CD4-positive, alpha-beta T cell treated with Interleukin-15 for 1 hour (primary cell): ENCODE measurements around the gene TTC3.

ENCODE experiments used
- DNase-seq: peaks from one replicate; pipeline ENCODE4 v3.0.0-alpha.2; 2020

Gene TTC3

GRCh38 chr21:37159053-37159776 is 86.2 kb downstream of the TTC3 start:
- DNase-seq: no peak

- no peak for DNase-seq
Observed at GRCh38 chr21:37159949-37160348, 86.9 kb downstream of the TTC3 start.

DNA sequence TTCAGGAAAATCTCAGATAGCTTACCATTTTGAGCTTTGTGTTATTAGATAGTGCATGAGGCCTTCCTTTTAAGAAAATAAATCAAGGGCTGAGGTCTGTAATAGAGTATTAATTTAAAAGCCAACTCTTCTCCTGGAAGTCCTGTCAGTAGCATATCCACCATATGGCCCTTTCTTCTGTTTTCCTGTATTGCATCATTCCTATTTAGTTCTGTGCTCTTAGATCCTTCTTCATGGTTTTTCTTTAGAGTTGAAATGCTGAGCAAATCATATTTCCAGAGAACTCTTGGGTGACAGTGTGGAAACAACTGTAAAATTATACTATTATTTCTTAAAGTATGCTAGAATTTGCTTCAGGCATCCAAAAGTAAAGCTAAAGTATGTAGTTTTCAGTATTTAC is 91.7 kb downstream of the TTC3 start:
- no peak for DNase-seq

DNA sequence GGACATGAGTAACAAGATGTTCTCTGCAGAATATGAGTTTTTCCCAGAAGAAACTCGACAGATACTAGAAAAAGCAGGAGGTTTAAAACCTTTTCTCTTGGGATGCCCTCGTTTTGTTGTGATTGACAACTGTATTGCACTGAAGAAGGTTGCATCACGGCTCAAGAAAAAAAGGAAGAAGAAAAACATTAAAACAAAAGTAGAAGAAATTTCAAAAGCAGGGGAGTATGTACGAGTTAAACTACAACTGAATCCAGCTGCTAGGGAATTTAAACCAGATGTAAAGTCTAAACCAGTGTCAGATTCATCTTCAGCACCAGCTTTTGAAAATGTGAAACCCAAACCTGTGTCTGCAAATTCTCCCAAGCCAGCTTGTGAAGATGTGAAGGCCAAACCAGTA is 92.5 kb downstream of the TTC3 start:
- DNase-seq: no peak

GRCh38 chr21:37166733-37167132 is 93.7 kb downstream of the TTC3 start:
- no peak for DNase-seq

DNA sequence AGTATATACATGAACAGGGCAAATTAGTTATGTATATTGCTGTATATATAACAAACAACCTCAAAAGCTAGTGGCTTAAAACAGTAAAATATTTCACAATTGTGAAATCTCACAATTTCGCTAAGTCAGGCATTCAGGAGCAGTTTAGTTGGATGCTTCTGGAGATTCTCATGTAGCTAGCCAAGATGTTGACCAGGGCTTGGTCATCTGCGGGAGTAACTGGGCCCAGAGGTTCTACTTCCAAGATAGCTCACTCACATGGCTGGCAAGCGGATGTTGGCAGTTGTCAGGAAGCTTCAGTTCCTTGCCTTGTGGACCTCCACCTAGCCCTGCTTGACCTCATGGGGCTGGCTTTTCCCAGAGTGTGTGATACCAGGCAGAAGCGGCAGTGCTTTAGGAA is 95.6 kb downstream of the TTC3 start:
- no peak for DNase-seq

GRCh38 chr21:37172646-37173045 is 99.6 kb downstream of the TTC3 start:
- no peak for DNase-seq

GRCh38 chr21:37176716-37177115 is 103.7 kb downstream of the TTC3 start:
- DNase-seq: no peak

DNA sequence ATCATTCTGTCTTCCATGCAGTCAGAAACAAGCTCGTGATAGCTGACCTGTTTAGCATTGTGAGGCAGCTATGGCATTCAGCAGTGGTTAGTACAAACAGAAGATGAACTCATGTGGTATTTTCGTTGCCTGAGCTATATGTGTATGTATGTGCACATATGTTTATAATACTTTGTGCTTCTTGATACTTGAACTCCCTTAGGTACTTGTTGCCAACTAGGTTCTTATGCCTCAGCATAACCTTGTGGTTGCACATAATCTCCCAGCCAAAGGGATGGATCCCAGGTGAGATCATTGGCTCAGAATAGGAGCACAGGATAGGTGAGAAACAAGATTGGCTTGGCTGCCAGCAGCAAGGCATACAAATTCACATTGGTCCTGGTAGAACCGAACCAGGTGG is 108.0 kb downstream of the TTC3 start:
- DNase-seq: no peak

DNA sequence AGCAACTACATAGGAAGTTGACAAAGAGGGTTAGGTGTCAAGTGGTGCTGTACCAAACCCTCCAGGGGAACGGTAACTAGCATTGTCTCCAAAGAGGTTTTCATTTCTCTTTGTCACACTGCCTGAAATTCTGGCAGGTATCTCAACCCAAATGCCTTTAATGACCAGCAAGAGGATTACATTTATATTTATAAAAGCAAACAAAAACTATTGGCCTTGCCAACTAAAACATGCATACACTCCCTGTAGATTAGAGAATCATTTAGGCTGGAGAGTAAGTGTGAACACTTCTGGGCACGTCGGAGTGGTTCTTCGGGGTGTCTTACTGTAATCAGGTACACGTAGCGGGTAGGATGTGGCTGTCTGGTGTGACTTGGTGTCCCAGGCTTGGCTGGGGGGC is 109.2 kb downstream of the TTC3 start:
- DNase-seq: no peak

- DNase-seq: no peak
Observed at GRCh38 chr21:37183749-37184148, 110.7 kb downstream of the TTC3 start.

GRCh38 chr21:37184784-37185593 is 111.9 kb downstream of the TTC3 start:
- DNase-seq: no peak

DNA sequence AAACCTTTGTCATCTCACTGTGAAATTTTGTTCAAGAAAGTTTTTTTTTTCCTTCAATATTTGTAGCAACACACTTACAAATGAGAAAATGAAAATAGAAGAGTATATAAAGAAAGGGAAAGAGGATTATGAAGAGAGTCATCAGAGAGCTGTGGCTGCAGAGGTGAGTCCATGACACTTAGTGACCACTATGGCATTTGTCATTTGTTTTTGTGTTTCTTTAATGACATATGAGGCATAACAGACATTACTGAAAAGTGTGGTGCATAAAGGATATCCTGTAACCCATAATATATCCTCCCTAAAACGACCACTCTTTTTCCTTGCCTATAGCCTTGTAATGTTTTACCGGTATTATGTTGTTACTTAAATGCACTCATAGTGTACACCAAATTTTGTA is 113.9 kb downstream of the TTC3 start:
- no peak for DNase-seq

GRCh38 chr21:37188825-37189224 is 115.8 kb downstream of the TTC3 start:
- no peak for DNase-seq

GRCh38 chr21:37192019-37192418 is 119.0 kb downstream of the TTC3 start:
- DNase-seq: no peak

- DNase-seq: no peak
Observed at GRCh38 chr21:37193006-37193405, 120.0 kb downstream of the TTC3 start.

DNA sequence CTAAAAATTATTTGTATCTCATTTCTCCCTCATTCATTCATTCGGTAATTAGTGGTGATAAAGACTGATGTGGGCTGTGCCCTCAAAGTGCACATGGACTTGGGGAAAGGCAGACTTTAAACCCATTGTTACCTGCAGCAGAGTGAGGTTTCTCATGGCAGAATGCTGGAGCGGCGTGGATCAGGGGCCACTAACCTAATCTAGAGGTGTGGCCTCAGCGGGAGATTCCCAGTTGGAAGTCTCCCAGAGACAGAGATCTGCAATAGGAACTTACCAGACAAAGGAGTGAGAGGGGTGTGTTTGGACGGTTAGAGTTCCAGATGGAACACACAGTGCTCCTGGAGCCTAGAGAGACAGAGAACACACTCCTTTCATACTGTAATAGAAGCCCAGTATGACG is 120.6 kb downstream of the TTC3 start:
- DNase-seq: no peak

GRCh38 chr21:37195059-37195458 is 122.0 kb downstream of the TTC3 start:
- no peak for DNase-seq

DNA sequence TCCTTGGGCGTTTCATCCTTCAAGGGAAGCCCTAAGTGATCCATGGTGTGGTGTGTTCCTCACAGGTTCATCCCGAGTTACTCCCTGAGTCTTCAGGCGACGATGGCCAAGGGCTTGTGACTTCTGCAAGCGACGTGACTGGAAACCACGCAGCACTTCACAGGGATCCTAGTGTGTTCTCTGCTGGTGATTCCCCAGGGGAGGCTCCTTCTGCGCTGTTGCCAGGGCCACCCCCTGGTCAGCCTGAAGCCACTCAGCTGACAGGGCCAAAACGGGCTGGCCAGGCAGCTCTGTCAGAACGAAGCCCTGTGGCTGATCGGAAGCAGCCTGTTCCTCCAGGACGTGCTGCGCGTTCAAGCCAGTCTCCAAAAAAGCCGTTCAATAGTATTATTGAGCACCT is 122.6 kb downstream of the TTC3 start:
- DNase-seq: no peak

GRCh38 chr21:37196847-37197246 is 123.8 kb downstream of the TTC3 start:
- no peak for DNase-seq

GRCh38 chr21:37197746-37198145 is 124.7 kb downstream of the TTC3 start:
- no peak for DNase-seq

DNA sequence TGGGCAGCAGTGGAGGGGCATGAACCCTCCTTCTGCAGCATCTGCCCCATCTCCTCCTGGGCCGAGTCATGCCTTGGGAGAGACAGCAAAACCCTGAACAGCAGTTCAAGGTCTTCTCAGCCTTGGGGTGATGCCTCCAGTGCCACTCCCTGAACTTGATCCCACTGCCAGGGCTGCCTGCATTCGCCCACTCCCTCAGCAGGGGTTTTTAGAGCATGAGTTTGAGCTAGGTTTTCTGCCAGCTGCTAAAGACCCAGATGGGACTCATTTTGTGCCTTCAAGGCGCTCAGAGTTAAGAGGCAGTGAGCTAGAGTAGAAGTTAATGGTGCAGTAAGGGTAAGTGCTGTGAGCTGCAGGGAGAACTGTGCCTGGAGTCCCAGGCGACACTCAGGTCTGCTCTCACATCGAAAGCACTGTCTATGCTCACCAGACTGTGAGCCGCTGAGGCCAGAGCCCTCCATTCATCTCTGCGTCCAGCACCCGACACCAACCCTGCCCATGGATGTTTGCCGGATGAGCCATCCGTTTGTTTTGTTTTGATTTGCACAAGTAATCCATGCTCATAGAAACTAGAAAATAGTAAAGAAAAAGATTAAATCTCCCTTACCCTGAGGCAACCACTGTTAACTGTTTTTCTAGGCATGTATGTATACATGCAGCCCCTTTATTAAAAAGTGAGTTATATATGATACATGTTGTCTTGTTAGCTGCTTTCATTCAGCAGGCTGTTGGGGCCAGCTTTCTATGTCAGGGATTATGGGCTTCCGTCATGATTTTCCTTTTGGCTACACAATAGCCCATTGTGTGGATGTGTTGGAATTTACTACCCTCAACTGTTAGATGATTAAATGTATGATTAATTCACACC is 126.2 kb downstream of the TTC3 start:
- DNase-seq: no peak

DNA sequence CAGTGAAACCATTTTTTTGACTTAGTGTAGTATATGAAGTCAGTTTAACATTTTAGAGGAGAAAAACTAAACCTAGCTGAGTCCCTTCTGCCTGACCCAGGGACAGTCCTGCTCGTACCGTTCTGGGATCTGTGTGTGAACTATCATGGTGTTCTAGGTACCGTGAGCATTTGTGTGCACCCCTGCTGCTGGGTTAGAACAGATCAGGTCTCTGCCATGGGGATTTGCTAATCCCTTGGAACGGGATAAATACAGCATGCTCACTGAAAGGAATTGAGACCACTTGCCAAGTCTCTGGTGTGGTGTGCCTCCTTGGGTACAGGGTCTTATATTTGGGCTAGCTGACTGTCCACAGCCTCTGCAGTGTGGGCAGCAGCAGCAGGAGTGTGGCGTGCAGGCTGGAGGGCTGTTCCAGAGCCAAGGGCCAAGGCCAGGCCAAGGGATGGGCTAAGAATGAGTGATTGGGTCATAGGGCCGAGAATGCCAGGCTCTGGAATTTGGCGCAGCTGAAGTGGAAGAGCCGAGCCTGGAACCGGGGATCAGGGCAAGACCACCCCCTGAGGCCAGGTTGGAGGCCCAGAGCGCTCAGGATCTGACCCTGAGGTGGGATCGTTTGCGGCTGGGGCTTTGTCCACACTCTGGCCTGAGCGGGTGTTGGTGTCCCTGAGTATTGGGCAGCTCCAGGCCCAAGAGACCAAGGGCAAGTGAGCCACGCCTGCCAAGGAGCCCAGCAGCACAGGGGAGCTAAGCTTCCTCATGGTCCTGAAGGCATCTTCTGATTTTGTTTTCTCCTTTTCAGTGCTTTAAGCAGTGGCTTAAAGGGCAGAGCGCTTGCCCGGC is 127.8 kb downstream of the TTC3 start:
- no peak for DNase-seq
